Measurements from ENCODE around the gene OSBPL10.

DNA sequence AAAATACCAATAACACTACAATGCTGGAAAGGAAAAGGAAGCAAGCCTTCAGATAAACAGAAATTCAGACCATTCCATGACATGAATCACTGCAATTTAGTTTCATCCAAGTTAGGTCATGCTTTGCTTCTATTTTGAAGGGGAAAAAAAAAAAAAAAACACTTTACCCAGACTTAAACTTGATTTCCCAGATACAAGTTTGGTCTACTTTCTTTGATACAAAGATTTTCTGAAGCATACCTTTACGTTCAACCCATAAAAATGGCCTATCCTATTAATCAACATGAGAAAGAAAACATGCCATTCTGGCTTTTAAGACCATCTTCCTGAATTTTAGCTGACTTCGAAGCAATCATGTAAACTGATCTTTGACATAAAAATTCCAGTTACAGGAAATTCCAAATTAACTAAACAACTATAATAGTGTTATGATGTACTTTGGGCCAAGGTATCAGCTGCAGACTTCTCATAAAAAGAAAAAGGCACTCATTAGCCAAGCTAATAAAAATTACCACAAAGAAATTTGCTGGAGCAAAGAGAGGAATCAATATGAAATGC is 12.6 kb downstream of the OSBPL10 start:
- TF ChIP-seq, protein P1, sequence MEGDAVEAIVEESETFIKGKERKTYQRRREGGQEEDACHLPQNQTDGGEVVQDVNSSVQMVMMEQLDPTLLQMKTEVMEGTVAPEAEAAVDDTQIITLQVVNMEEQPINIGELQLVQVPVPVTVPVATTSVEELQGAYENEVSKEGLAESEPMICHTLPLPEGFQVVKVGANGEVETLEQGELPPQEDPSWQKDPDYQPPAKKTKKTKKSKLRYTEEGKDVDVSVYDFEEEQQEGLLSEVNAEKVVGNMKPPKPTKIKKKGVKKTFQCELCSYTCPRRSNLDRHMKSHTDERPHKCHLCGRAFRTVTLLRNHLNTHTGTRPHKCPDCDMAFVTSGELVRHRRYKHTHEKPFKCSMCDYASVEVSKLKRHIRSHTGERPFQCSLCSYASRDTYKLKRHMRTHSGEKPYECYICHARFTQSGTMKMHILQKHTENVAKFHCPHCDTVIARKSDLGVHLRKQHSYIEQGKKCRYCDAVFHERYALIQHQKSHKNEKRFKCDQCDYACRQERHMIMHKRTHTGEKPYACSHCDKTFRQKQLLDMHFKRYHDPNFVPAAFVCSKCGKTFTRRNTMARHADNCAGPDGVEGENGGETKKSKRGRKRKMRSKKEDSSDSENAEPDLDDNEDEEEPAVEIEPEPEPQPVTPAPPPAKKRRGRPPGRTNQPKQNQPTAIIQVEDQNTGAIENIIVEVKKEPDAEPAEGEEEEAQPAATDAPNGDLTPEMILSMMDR (conservative IDR thresholded peaks at IDR 0.05; ENCODE audit: low read depth, low read length) = no peak
- TF ChIP-seq EZH2 (IDR thresholded peaks at IDR 0.05; ENCODE audit: low read length, unreplicated experiment) = no peak

Data from PC-3 (cell line).